Uterus (tissue), 2 donors: ENCODE data around the gene ITGB8.

Experiments
- POLR2A ChIP-seq, 2 donors: fragments of 450-650 bp; IDR thresholded peaks; one replicate each; pipeline ENCODE4 v1.6.1; 2016; ENCODE audit warnings: antibody characterized with exemption in 2 of 2, mild to moderate bottlenecking in 1 of 2, moderate library complexity in 1 of 2
- TF ChIP-seq, protein P1 (sequence below), 4 experiments: fragments of 200-600 bp in 2 of 4; fragments of 450-650 bp in 2 of 4; sonication (generic) in 2 of 4; IDR thresholded peaks; one replicate each; pipeline ENCODE4 v1.5.1; 2016 to 2019; ENCODE audit warnings: antibody characterized with exemption in 4 of 4, mild to moderate bottlenecking in 2 of 4, moderate library complexity in 1 of 4

DNA sequence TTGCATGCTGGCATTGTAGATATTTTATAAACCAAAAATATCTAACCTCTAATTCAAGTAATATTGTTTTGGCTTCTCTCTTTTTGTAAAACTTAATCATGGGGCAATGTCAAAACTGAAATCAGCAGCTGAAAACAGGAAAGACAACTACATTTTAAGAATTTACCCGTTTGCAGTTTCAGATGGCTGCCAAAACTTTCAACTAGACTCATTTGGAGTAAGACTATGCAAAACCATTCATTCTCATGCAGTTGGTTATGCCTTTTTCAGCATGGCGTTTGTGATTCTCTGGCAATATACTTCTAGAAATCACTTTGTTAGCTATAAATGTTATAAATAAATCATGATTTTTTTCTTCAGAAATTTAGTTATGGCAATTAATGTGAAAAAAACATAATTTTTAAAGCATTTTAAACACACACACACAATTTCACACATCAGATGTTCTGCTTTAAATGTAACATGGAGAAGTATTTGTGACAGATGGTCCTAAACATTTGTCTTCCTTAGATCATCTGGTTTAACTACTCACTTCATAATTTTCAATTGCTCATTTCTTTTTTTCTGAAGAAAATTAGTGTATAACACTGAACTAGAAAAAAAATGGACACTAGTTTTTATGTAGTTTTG is 116.4 kb downstream of the ITGB8 start:
- TF ChIP-seq, protein P1, sequence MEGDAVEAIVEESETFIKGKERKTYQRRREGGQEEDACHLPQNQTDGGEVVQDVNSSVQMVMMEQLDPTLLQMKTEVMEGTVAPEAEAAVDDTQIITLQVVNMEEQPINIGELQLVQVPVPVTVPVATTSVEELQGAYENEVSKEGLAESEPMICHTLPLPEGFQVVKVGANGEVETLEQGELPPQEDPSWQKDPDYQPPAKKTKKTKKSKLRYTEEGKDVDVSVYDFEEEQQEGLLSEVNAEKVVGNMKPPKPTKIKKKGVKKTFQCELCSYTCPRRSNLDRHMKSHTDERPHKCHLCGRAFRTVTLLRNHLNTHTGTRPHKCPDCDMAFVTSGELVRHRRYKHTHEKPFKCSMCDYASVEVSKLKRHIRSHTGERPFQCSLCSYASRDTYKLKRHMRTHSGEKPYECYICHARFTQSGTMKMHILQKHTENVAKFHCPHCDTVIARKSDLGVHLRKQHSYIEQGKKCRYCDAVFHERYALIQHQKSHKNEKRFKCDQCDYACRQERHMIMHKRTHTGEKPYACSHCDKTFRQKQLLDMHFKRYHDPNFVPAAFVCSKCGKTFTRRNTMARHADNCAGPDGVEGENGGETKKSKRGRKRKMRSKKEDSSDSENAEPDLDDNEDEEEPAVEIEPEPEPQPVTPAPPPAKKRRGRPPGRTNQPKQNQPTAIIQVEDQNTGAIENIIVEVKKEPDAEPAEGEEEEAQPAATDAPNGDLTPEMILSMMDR (IDR thresholded peaks at IDR 0.05), result no peak
- no peak for TF ChIP-seq POLR2A (IDR thresholded peaks at IDR 0.05)
